Testis (tissue), 2 donors: ENCODE measurements around the gene TUB.

ENCODE experiments used
- CTCF ChIP-seq, 3 experiments: fragments of 450-650 bp in 2 of 3; fragments of 200-600 bp in 1 of 3; sonication (generic) in 1 of 3; IDR thresholded peaks; one replicate each; pipeline ENCODE4 v1.5.1; 2016 to 2019; ENCODE audit warnings: antibody characterized with exemption in 3 of 3, mild to moderate bottlenecking in 2 of 3, moderate library complexity in 1 of 3
- POLR2A ChIP-seq: fragments of 450-650 bp; IDR thresholded peaks from one replicate; pipeline ENCODE4 v1.6.1; 2017; ENCODE audit warnings: antibody characterized with exemption, mild to moderate bottlenecking, moderate library complexity

GRCh38 chr11:8047382-8047781, 33.6 kb upstream of the TUB start:
- TF ChIP-seq POLR2A (no peak), CTCF (IDR thresholded peaks at IDR 0.05) (no peak)
